Measurements from ENCODE around the gene MPC1L.

The MPC1L gene

GRCh38 chrX:40628506-40628905 is 5.3 kb downstream of the MPC1L start:
- DNase-seq (ENCODE audit: low spot score), result no peak

- DNase-seq (ENCODE audit: low spot score), result no peak
Observed at GRCh38 chrX:40632199-40632598, 9.0 kb downstream of the MPC1L start.

GRCh38 chrX:40637687-40638086 is 14.5 kb downstream of the MPC1L start:
- no peak for DNase-seq (ENCODE audit: low spot score)

- DNase-seq (ENCODE audit: low spot score), result no peak
Observed at GRCh38 chrX:40644176-40644575, 20.9 kb downstream of the MPC1L start.

GRCh38 chrX:40644821-40645358 is 21.7 kb downstream of the MPC1L start:
- no peak for DNase-seq (ENCODE audit: low spot score)

GRCh38 chrX:40646489-40647306 is 23.5 kb downstream of the MPC1L start:
- no peak for DNase-seq (ENCODE audit: low spot score)

- DNase-seq (ENCODE audit: low spot score), result peak; percentile 63
Observed at GRCh38 chrX:40647307-40648197, 24.3 kb downstream of the MPC1L start, which contains the start of gene CXorf38. CXorf38 (minus strand) TSS chrX:40647561; CDS start chrX:40647520, 41 bp downstream.

- no peak for DNase-seq (ENCODE audit: low spot score)
Observed at GRCh38 chrX:40651620-40652223, 28.5 kb downstream of the MPC1L start.

GRCh38 chrX:40652664-40653063 is 29.4 kb downstream of the MPC1L start:
- no peak for DNase-seq (ENCODE audit: low spot score)

GRCh38 chrX:40653535-40653934 is 30.3 kb downstream of the MPC1L start:
- DNase-seq (ENCODE audit: low spot score), result no peak

- no peak for DNase-seq (ENCODE audit: low spot score)
Observed at GRCh38 chrX:40660381-40660780, 37.2 kb downstream of the MPC1L start.

- no peak for DNase-seq (ENCODE audit: low spot score)
Observed at GRCh38 chrX:40661489-40661888, 38.3 kb downstream of the MPC1L start.

- no peak for DNase-seq (ENCODE audit: low spot score)
Observed at GRCh38 chrX:40663078-40663740, 40.0 kb downstream of the MPC1L start.

- no peak for DNase-seq (ENCODE audit: low spot score)
Observed at GRCh38 chrX:40663880-40664630, 40.8 kb downstream of the MPC1L start.

GRCh38 chrX:40671126-40671525 is 47.9 kb downstream of the MPC1L start:
- DNase-seq (ENCODE audit: low spot score), result no peak
